ENCODE measurements around the gene PRKAR2A.

GRCh38 chr3:48837163-48837562 is 10.5 kb downstream of the PRKAR2A start:
- TF ChIP-seq CTCF (IDR thresholded peaks at IDR 0.05; ENCODE audit: low read length), result no peak
- TF ChIP-seq EZH2 (optimal IDR thresholded peaks at IDR 0.05; ENCODE audit: low read depth, low read length), result no peak
- TF ChIP-seq EZH2phosphoT487 (IDR thresholded peaks at IDR 0.05; ENCODE audit: low read length), result no peak

Measured in MM.1S (cell line).